PC-9 (cell line): ENCODE results near the gene ZNF516. TPM values are rescaled to one million over a fixed set of nuclear protein-coding genes. Genes with fewer than 3 reads are reported as not detected.

Source experiments
- BruUV-seq: library from RNA; stranded (reverse); fragments of 400-500 nt; replicated peaks from 2 replicates; lab custom pipeline; 2021; lab: Mats Ljungman, UMichigan
- CTCF ChIA-PET: fragments of 300-600 bp; sonication (Branson Sonifier 250); formaldehyde crosslinking; loops from one replicate; lab custom pipeline; 2022; ENCODE audit warnings: antibody characterized with exemption; lab: Charles Lee
- POLR2A ChIA-PET: fragments of 300-600 bp; sonication (Branson Sonifier 250); formaldehyde crosslinking; loops from one replicate; lab custom pipeline; 2022; ENCODE audit warnings: antibody characterized with exemption; ENCODE audit not compliant: unreplicated experiment; lab: Charles Lee
- DNase-seq, 2 experiments: peaks; one replicate each; pipeline versions ENCODE4 v3.0.0 to v3.0.0-alpha.2; 2015 to 2022; ENCODE audit warnings: mixed read lengths in 1 of 2
- H2AFZ ChIP-seq: fragments of 200-600 bp; sonication (generic); 2 replicates; pipeline ENCODE4 v1.8.1; 2017; ENCODE audit warnings: antibody characterized with exemption
- H3F3A ChIP-seq: fragments of 200-600 bp; sonication (generic); 2 replicates; pipeline ENCODE4 v1.8.1; 2017; ENCODE audit warnings: antibody characterized with exemption, mild to moderate bottlenecking, low read depth; ENCODE audit not compliant: insufficient read depth
- H3K27ac ChIP-seq: fragments of 200-600 bp; sonication (generic); 2 replicates; pipeline ENCODE4 v1.6.1; 2016; ENCODE audit warnings: mixed run types
- H3K27me3 ChIP-seq: fragments of 200-600 bp; sonication (generic); 2 replicates; pipeline ENCODE4 v1.6.1; 2016; ENCODE audit warnings: low read depth, mixed run types; ENCODE audit not compliant: insufficient read depth
- H3K36me3 ChIP-seq: fragments of 200-600 bp; sonication (generic); 2 replicates; pipeline ENCODE4 v1.6.1; 2016; ENCODE audit warnings: low read depth, mixed run types
- H3K4me1 ChIP-seq: fragments of 200-600 bp; sonication (generic); replicated peaks from 2 replicates; pipeline ENCODE4 v1.6.1; 2016; ENCODE audit warnings: mixed run types; ENCODE audit not compliant: insufficient read depth
- H3K4me2 ChIP-seq: fragments of 200-600 bp; sonication (generic); 2 replicates; pipeline ENCODE4 v1.6.1; 2017; ENCODE audit warnings: mixed run types
- H3K4me3 ChIP-seq: fragments of 200-600 bp; sonication (generic); 2 replicates; pipeline ENCODE4 v1.6.1; 2016; ENCODE audit warnings: mixed run types
- H3K79me2 ChIP-seq: fragments of 200-600 bp; sonication (generic); 2 replicates; pipeline ENCODE4 v1.6.1; 2017; ENCODE audit warnings: low read depth, mixed run types
- H3K9me2 ChIP-seq: fragments of 200-600 bp; sonication (generic); 2 replicates; pipeline ENCODE4 v1.8.1; 2017; ENCODE audit warnings: mild to moderate bottlenecking; ENCODE audit not compliant: insufficient read depth
- H3K9me3 ChIP-seq: fragments of 200-600 bp; sonication (generic); 2 replicates; pipeline ENCODE4 v1.8.1; 2016; ENCODE audit warnings: low read depth; ENCODE audit not compliant: insufficient read depth
- H4K20me1 ChIP-seq: fragments of 200-600 bp; sonication (generic); 2 replicates; pipeline ENCODE4 v1.8.1; 2017; ENCODE audit not compliant: insufficient read depth
- EZH2 ChIP-seq: fragments of 200-600 bp; sonication (generic); IDR thresholded peaks from 2 replicates; pipeline ENCODE4 v1.8.0; 2017; ENCODE audit warnings: antibody characterized with exemption, low read depth
- intact Hi-C: fragments of 100-400 bp; cut with micrococcal nuclease; formaldehyde crosslinking; loops from one replicate; pipeline ENCODE4 v1.10.0; 2022; ENCODE audit not compliant: unreplicated experiment
- total RNA-seq: library from RNA; stranded (reverse); gene quantifications from 2 replicates; pipeline ENCODE4 v1.2.3, GENCODE V29; 2021
- TF ChIP-seq, protein P1 (sequence below): fragments of 200-600 bp; sonication (generic); conservative IDR thresholded peaks from 2 replicates; pipeline ENCODE4 v1.6.1; 2017; ENCODE audit warnings: mixed run types, antibody characterized with exemption, mild to moderate bottlenecking, moderate library complexity

Gene ZNF516
- total RNA-seq, 1 experiment from 2014 or later = 32.7 TPM

DNA sequence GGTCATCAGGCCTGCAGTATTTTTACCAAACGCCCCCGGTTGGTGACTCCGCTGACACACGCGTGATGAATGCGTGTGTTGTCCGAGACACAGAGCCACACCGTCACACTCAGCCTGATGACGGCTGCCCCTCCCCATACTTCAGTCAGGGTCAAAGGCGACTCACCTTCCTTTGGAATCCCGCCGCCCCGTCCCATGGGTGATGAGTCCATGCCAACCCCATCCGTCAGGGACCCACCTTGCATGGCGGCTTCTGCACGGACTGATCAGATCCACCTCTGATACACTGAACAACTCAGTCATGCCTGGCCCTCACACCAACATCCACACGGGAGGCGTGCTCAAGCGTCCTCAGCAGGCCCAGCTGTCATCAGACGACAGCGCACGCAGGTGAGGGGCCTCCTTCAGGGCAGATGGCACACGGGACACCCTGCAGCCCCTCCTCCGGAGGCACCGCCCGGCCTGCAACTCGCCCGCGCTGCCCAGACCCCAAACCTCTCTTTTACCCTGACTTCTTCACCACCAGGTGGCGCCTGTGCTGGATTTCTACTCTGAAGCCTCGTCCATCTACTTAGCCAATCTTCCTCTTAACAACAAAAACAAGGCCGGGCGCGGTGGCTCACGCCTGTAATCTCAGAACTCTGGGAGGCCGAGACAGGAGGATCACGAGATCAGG, 89.2 kb downstream of the ZNF516 start:
- peak in 1 of 2 experiments; percentile 21 for DNase-seq
- Histone ChIP-seq H3K27me3 (no peaks in the 10 kb centered on the region), H3K4me3 (no peak overlapping the region), H3K4me1 (no peaks in the 10 kb centered on the region), H3K79me2 (no peaks in the 10 kb centered on the region), H3K4me2 (no peak overlapping the region), H3K36me3 (no peaks in the 10 kb centered on the region), H2AFZ (no peak overlapping the region), H3K9me2 (no peaks in the 10 kb centered on the region), H3K9me3 (no peaks in the 10 kb centered on the region; the same call in 1 of the 2 replicates), H4K20me1 (peaks cover 33% of the 10 kb centered on the region), H3K27ac (no peak overlapping the region), H3F3A (peaks cover 16% of the 10 kb centered on the region; the same call in 1 of the 2 replicates)
- intact Hi-C loops = loop anchor here (2.0 kb wide), 1 partner anchor 215 kb away; no protein-coding TSS in a partner anchor
- ChIA-PET POLR2A (no interaction called here), CTCF (no interaction called here)
- TF ChIP-seq, protein P1, sequence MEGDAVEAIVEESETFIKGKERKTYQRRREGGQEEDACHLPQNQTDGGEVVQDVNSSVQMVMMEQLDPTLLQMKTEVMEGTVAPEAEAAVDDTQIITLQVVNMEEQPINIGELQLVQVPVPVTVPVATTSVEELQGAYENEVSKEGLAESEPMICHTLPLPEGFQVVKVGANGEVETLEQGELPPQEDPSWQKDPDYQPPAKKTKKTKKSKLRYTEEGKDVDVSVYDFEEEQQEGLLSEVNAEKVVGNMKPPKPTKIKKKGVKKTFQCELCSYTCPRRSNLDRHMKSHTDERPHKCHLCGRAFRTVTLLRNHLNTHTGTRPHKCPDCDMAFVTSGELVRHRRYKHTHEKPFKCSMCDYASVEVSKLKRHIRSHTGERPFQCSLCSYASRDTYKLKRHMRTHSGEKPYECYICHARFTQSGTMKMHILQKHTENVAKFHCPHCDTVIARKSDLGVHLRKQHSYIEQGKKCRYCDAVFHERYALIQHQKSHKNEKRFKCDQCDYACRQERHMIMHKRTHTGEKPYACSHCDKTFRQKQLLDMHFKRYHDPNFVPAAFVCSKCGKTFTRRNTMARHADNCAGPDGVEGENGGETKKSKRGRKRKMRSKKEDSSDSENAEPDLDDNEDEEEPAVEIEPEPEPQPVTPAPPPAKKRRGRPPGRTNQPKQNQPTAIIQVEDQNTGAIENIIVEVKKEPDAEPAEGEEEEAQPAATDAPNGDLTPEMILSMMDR = peak; percentile 83
- TF ChIP-seq EZH2 = no peak
- no TSS peak for BruUV-seq

DNA sequence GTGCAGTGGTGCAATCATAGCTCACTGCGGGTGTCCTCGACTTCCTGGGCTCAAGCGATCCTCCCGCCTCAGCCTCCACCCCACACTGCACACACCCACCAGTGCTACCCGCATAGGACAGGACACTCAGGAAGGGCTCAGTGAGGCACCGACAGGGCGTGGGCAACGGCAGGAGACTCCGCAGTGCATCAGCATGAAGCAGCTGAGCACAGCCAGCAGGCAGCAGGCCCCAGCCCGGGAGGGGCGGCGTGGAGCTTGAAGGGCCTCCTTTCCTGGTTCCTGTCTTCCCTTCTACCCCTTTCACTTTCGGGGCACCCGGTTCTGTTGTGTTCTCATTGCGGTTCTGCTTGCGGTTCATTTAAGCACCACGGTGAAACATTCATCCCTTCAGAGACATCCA, 89.8 kb downstream of the ZNF516 start:
- Histone ChIP-seq H3K36me3 (no peaks in the 10 kb centered on the region), H3K27me3 (no peaks in the 10 kb centered on the region), H3F3A (peaks cover 16% of the 10 kb centered on the region; the same call in 1 of the 2 replicates), H3K27ac (no peak overlapping the region), H3K9me2 (no peaks in the 10 kb centered on the region), H3K9me3 (no peaks in the 10 kb centered on the region), H3K79me2 (no peaks in the 10 kb centered on the region), H2AFZ (no peak overlapping the region), H3K4me2 (no peak overlapping the region), H3K4me3 (no peak overlapping the region), H4K20me1 (peaks cover 37% of the 10 kb centered on the region), H3K4me1 (no peaks in the 10 kb centered on the region)
- ChIA-PET POLR2A (no interaction called here), CTCF (no interaction called here)
- DNase-seq = no peak
- no TSS peak for BruUV-seq
- intact Hi-C loops = no loop called here
- no peak for TF ChIP-seq EZH2
- TF ChIP-seq, protein P1 = no peak

DNA sequence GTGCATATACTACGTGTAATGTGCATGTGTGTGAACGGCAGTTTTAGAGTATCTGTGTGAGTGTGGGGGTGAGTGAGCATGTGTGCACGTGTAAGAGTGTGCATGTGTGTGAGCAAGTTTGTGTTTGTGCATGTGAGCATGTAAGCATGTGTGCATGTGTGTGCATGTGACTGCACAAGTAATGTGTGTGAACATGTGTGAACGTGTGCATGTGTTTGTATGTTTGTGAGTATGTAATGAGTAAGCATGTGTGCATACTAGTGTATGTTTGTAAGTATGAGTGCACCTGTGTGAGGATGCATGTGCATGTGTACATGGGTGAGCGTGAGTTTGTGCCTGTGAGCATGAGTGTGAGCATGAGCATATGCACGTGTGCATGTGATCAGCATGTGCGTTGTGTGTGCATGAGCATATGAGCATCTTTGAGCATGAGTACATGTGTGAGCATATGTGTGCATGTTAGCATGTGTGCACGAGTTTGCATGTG, 90.7 kb downstream of the ZNF516 start:
- POLR2A ChIA-PET = interaction anchor here (0.6 kb wide), 1 partner anchor 1543 kb away, joined by 5 read pairs; no protein-coding TSS in a partner anchor
- TF ChIP-seq EZH2 = no peak
- TF ChIP-seq, protein P1 = no peak
- no peaks in the 10 kb centered on the region for H3K79me2 ChIP-seq

More for the DNA sequence above, 90.7 kb downstream of the ZNF516 start:
- H3F3A ChIP-seq = peaks cover 22% of the 10 kb centered on the region; the same call in 1 of the 2 replicates
- CTCF ChIA-PET = no interaction called here
- H3K27me3 ChIP-seq = no peaks in the 10 kb centered on the region
- intact Hi-C loops = no loop called here
- H3K9me2 ChIP-seq = no peaks in the 10 kb centered on the region
- H2AFZ ChIP-seq = no peak overlapping the region
- no peak overlapping the region for H3K4me2 ChIP-seq
- BruUV-seq = no TSS peak
- H3K36me3 ChIP-seq = no peaks in the 10 kb centered on the region
- no peak for DNase-seq
- H4K20me1 ChIP-seq = peaks cover 46% of the 10 kb centered on the region
- no peaks in the 10 kb centered on the region for H3K4me1 ChIP-seq
- no peak overlapping the region for H3K27ac ChIP-seq
- H3K4me3 ChIP-seq = no peak overlapping the region
- no peaks in the 10 kb centered on the region for H3K9me3 ChIP-seq
